AG04449 (cell line): Measurements from ENCODE around the gene IFNG-AS1.

Source experiments
- CTCF ChIA-PET: fragments of 350-600 bp; formaldehyde crosslinking; extraction: SDS; loops from one replicate; lab custom pipeline; 2021; ENCODE audit warnings: antibody characterized with exemption; lab: Yijun Ruan, JAX
- POLR2A ChIA-PET: fragments of 400-600, 350-600 bp; formaldehyde crosslinking; extraction: SDS; loops from one replicate; lab custom pipeline; 2020; ENCODE audit warnings: antibody characterized with exemption, inconsistent platforms; lab: Yijun Ruan, JAX
- DNase-seq: peaks from one replicate; pipeline ENCODE4 v3.0.0-alpha.2; 2010; ENCODE audit warnings: low read depth, low spot score
- H3K4me3 ChIP-seq: 2 replicates; pipeline ENCODE4 v1.5.1; 2011; ENCODE audit warnings: low read depth, mild to moderate bottlenecking, control low read depth, low read length
- TF ChIP-seq, protein P1 (sequence below): IDR thresholded peaks from one replicate; pipeline ENCODE4 v1.5.1; 2011; ENCODE audit warnings: mild to moderate bottlenecking, moderate library complexity, low read length, control low read depth, inconsistent platforms; ENCODE audit not compliant: insufficient read depth; ENCODE audit errors: missing control alignments

Gene IFNG-AS1

GRCh38 chr12:68065163-68065562 is 75.9 kb downstream of the IFNG-AS1 start:
- POLR2A ChIA-PET = no interaction called here
- CTCF ChIA-PET = interaction anchor here (1.1 kb wide), 1 partner anchor 30 kb away, joined by 3 read pairs; no protein-coding TSS in a partner anchor
- H3K4me3 ChIP-seq = no peak overlapping the region
- TF ChIP-seq, protein P1, sequence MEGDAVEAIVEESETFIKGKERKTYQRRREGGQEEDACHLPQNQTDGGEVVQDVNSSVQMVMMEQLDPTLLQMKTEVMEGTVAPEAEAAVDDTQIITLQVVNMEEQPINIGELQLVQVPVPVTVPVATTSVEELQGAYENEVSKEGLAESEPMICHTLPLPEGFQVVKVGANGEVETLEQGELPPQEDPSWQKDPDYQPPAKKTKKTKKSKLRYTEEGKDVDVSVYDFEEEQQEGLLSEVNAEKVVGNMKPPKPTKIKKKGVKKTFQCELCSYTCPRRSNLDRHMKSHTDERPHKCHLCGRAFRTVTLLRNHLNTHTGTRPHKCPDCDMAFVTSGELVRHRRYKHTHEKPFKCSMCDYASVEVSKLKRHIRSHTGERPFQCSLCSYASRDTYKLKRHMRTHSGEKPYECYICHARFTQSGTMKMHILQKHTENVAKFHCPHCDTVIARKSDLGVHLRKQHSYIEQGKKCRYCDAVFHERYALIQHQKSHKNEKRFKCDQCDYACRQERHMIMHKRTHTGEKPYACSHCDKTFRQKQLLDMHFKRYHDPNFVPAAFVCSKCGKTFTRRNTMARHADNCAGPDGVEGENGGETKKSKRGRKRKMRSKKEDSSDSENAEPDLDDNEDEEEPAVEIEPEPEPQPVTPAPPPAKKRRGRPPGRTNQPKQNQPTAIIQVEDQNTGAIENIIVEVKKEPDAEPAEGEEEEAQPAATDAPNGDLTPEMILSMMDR = no peak
- no peak for DNase-seq

- no peak for DNase-seq
- ChIA-PET CTCF (interaction anchor here (1.1 kb wide), 1 partner anchor 29 kb away, joined by 3 read pairs; no protein-coding TSS in a partner anchor), POLR2A (no interaction called here)
- no peak overlapping the region for H3K4me3 ChIP-seq
- TF ChIP-seq, protein P1 = no peak
These were observed 76.4 kb downstream of the IFNG-AS1 start for GRCh38 chr12:68065687-68066086.

- no peak for DNase-seq
- POLR2A ChIA-PET = no interaction called here
- TF ChIP-seq, protein P1 = no peak
These were observed 78.6 kb downstream of the IFNG-AS1 start for GRCh38 chr12:68067762-68068376.

GRCh38 chr12:68069275-68069674 is 80.0 kb downstream of the IFNG-AS1 start:
- H3K4me3 ChIP-seq = no peak overlapping the region
- CTCF ChIA-PET = interaction anchor here (1.3 kb wide), 1 partner anchor 10 kb away, joined by 3 read pairs; no protein-coding TSS in a partner anchor
- no peak for DNase-seq
- TF ChIP-seq, protein P1 = no peak
- POLR2A ChIA-PET = no interaction called here

More at GRCh38 chr12:68067762-68068376, 78.6 kb downstream of the IFNG-AS1 start:
- H3K4me3 ChIP-seq = no peak overlapping the region
- CTCF ChIA-PET = no interaction called here
